Osteoblast (primary cell): Measurements from ENCODE around the gene OR5K2. TPM values are rescaled to one million over a fixed set of nuclear protein-coding genes. Genes with fewer than 3 reads are reported as not detected.

ENCODE experiments used
- DNase-seq: peaks from one replicate; pipeline ENCODE4 v3.0.0; 2011; ENCODE audit warnings: low spot score, mixed read lengths; ENCODE audit not compliant: insufficient read length; ENCODE audit errors: missing footprints
- H2AFZ ChIP-seq: 2 replicates; pipeline ENCODE4 v1.6.0; 2011; ENCODE audit warnings: mild to moderate bottlenecking, low read length
- H3K27ac ChIP-seq: 2 replicates; pipeline ENCODE4 v1.5.1; 2011; ENCODE audit warnings: mild to moderate bottlenecking, low read depth, low read length, moderate library complexity
- H3K27me3 ChIP-seq: 2 replicates; pipeline ENCODE4 v1.6.0; 2012; ENCODE audit warnings: mild to moderate bottlenecking, control low read depth, inconsistent platforms, low read length, moderate library complexity; ENCODE audit not compliant: insufficient read depth
- H3K36me3 ChIP-seq: 2 replicates; pipeline ENCODE4 v1.5.1; 2011; ENCODE audit warnings: mild to moderate bottlenecking, low read length, control low read depth, moderate library complexity; ENCODE audit not compliant: insufficient read depth
- H3K4me1 ChIP-seq: 2 replicates; pipeline ENCODE4 v1.5.1; 2011; ENCODE audit warnings: mild to moderate bottlenecking, low read length, control low read depth, moderate library complexity; ENCODE audit not compliant: insufficient read depth
- H3K4me2 ChIP-seq: 2 replicates; pipeline ENCODE4 v1.6.0; 2011; ENCODE audit warnings: mild to moderate bottlenecking, low read length; ENCODE audit not compliant: insufficient read depth
- H3K4me3 ChIP-seq: fragments of 200-600 bp; sonication (generic); 3 replicates; pipeline ENCODE4 v1.5.1; 2012; ENCODE audit warnings: mild to moderate bottlenecking, low read length, inconsistent platforms; ENCODE audit not compliant: insufficient read depth
- H3K79me2 ChIP-seq: 2 replicates; pipeline ENCODE4 v1.6.0; 2012; ENCODE audit warnings: mild to moderate bottlenecking, low read length, control low read depth, inconsistent platforms; ENCODE audit not compliant: insufficient read depth
- H3K9me3 ChIP-seq: 2 replicates; pipeline ENCODE4 v1.5.1; 2011; ENCODE audit warnings: low read depth, low read length, control low read depth
- H4K20me1 ChIP-seq: 2 replicates; pipeline ENCODE4 v1.6.0; 2012; ENCODE audit warnings: mild to moderate bottlenecking, low read length, control low read depth; ENCODE audit not compliant: insufficient read depth
- total RNA-seq: library from RNA; depleted of rRNA; stranded (reverse); fragments of >200 nt; gene quantifications from 2 replicates; pipeline ENCODE4 v1.2.3, GENCODE V29; 2012
- TF ChIP-seq, protein P1 (sequence below): IDR thresholded peaks from 2 replicates; pipeline ENCODE4 v1.5.1; 2011; ENCODE audit warnings: mild to moderate bottlenecking, low read depth, low read length, moderate library complexity; ENCODE audit errors: extremely low read depth

The OR5K2 gene
- total RNA-seq, 1 donor: not detected

DNA sequence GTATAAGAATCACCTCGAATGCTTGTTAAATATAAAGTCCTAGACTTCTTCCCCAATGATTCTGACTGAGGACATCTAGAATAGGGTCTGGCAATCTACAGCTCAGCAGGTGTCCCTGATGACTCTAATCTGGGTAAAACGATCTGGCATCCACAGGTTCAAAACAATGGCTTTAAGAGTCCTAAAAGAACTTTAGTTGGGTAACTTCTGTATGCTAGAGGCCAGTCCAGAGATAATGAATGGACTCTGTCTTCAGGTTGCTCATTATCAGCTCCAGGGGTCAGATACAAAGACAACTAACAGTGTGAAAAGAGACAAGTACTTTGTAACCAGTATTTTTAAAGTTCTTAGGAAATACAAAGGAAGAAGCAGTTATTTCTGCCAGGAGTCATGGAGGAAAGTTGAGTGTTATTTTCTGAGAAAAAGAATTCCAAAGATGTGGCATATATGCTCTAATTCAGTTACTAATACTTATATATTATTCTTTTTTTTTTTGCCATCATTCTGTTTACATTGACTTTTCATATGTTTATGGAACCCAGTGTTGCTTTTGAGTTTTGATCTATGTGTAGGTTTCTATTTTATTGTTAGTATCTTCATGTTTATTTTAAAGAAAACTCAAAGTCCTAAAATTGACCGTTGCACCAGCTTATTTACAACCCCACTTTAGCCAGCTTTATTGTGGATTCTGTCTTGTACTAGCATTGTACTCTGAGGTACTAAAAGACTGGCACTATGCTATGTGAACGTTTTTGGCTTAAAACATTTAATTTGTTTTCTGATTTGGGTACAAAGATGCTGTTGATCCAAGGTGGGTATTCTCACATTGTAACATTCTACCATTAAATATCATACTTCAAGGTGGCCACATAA lies 31.2 kb downstream of the OR5K2 start:
- no peak overlapping the region for H3K4me3 ChIP-seq
- no peaks in the 10 kb centered on the region for H3K4me1 ChIP-seq
- no peak overlapping the region for H3K27ac ChIP-seq
- H3K9me3 ChIP-seq: no peaks in the 10 kb centered on the region
- peaks cover 14% of the 10 kb centered on the region for H3K27me3 ChIP-seq
- no peak for DNase-seq
- H3K36me3 ChIP-seq: no peaks in the 10 kb centered on the region
- TF ChIP-seq, protein P1, sequence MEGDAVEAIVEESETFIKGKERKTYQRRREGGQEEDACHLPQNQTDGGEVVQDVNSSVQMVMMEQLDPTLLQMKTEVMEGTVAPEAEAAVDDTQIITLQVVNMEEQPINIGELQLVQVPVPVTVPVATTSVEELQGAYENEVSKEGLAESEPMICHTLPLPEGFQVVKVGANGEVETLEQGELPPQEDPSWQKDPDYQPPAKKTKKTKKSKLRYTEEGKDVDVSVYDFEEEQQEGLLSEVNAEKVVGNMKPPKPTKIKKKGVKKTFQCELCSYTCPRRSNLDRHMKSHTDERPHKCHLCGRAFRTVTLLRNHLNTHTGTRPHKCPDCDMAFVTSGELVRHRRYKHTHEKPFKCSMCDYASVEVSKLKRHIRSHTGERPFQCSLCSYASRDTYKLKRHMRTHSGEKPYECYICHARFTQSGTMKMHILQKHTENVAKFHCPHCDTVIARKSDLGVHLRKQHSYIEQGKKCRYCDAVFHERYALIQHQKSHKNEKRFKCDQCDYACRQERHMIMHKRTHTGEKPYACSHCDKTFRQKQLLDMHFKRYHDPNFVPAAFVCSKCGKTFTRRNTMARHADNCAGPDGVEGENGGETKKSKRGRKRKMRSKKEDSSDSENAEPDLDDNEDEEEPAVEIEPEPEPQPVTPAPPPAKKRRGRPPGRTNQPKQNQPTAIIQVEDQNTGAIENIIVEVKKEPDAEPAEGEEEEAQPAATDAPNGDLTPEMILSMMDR: no peak
- no peak overlapping the region for H2AFZ ChIP-seq
- H3K79me2 ChIP-seq: no peaks in the 10 kb centered on the region
- H3K4me2 ChIP-seq: no peak overlapping the region
- no peaks in the 10 kb centered on the region for H4K20me1 ChIP-seq

DNA sequence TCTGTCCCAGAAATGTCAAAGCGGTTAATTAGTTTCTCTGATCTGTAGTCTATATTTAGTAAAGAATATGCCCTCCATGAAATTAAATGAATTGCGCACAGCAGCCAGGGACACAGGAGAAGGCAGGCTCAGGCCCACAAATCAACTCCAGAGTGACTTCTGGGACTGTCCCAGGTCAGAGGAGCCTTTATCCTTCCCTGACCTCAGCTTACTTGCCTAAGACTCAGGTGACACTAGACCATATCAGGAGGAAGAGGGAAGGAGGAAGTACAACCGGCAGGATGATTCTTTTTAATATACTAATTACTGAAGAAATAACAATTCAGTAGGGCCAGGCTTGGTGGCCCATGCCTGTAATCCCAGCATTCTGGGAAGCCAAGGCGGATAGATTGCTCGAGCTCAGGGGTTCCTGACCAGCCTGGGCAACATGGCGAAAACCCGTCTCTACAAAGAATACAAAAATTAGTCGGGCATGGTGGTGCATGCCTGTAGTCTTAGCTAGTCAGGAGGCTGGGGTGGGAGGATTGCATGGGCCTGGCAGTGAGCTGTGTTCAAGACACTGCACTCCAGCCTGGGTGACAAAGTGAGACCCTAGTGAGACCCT lies 32.5 kb downstream of the OR5K2 start:
- Histone ChIP-seq H3K27ac (no peak overlapping the region), H3K4me3 (no peak overlapping the region), H4K20me1 (no peaks in the 10 kb centered on the region), H2AFZ (no peak overlapping the region), H3K4me2 (no peak overlapping the region), H3K36me3 (no peaks in the 10 kb centered on the region), H3K79me2 (no peaks in the 10 kb centered on the region), H3K9me3 (no peaks in the 10 kb centered on the region), H3K27me3 (peaks cover 14% of the 10 kb centered on the region), H3K4me1 (no peaks in the 10 kb centered on the region)
- TF ChIP-seq, protein P1: no peak
- no peak for DNase-seq

DNA sequence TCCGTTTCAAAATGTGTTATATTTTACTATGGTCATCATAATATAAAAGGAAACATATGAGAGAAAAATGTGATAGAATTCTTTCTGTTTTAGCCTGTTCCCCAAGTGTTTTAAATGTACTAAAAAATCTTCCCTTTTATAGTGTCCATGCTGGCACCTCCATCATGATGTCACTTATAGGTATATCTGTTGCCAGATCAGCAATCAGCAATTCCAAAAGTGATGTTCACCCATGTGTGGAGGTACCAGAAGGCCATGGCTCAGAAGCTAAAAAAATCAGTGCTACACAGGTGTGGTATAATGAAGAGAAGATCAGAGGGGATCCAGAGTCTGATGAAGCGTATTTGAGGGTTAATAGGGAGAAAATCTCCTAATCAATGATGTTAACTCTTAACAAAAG lies 33.2 kb downstream of the OR5K2 start:
- TF ChIP-seq, protein P1: no peak
- H3K36me3 ChIP-seq: no peaks in the 10 kb centered on the region

DNA sequence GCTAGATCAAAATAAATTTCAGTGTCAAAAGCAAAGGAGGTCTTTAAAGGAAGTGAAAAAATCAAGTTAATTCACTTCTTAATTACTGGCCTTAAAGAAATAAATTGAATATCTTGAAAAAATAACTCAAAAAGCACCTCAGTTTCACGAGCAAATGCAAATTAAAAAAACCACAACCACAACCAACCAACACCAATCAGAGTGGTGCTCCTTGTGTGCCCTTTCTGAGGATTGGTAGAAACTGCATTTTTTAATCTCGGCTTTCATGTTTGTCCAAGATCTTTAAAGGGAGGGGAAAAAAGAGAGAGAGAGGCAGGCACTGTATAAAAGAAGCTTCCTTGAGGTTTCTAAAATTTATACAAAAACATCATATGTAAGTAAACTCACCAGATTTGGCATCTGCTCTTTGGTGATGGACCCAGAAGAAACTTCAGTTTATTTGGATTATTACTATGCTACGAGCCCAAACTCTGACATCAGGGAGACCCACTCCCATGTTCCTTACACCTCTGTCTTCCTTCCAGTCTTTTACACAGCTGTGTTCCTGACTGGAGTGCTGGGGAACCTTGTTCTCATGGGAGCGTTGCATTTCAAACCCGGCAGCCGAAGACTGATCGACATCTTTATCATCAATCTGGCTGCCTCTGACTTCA lies 34.3 kb downstream of the OR5K2 start, which contains the start of gene GPR15:
Gene GPR15, plus strand, starts transcription at position 357 of the 653 bp plus-strand sequence. Its CDS starts 56 bp downstream, at position 413.
- H4K20me1 ChIP-seq: no peaks in the 10 kb centered on the region
- no peak within 1 kb of the TSS for H3K4me2 ChIP-seq
- H3K9me3 ChIP-seq: no peaks in the 10 kb centered on the region
- no peak for DNase-seq
- H3K4me1 ChIP-seq: no peaks in the 10 kb centered on the region
- H3K4me3 ChIP-seq: no peak within 1 kb of the TSS
- no peaks in the 10 kb centered on the region for H3K79me2 ChIP-seq
- no peaks in the 10 kb centered on the region for H3K36me3 ChIP-seq
- TF ChIP-seq, protein P1: no peak
- peaks cover 14% of the 10 kb centered on the region for H3K27me3 ChIP-seq
- no peak within 1 kb of the TSS for H2AFZ ChIP-seq
- no peak within 1 kb of the TSS for H3K27ac ChIP-seq

More for the DNA sequence above, 33.2 kb downstream of the OR5K2 start:
- DNase-seq: no peak
- Histone ChIP-seq H2AFZ (no peak overlapping the region), H3K27ac (no peak overlapping the region), H3K27me3 (peaks cover 14% of the 10 kb centered on the region), H3K4me2 (no peak overlapping the region), H3K9me3 (no peaks in the 10 kb centered on the region), H3K4me1 (no peaks in the 10 kb centered on the region), H3K4me3 (no peak overlapping the region), H3K79me2 (no peaks in the 10 kb centered on the region), H4K20me1 (no peaks in the 10 kb centered on the region)
